Left renal pelvis (tissue), 4 donors: ENCODE measurements around the gene ZNF282. TPM values are rescaled to one million over a fixed set of nuclear protein-coding genes. Genes with fewer than 3 reads are reported as not detected.

Experiments used
- DNase-seq, 4 donors: peaks; one replicate each; pipeline ENCODE4 v3.0.0-alpha.2; 2013; ENCODE audit warnings: low read depth in 4 of 4, low spot score in 3 of 4
- polyA plus RNA-seq, 4 donors: library from polyadenylated mRNA; unstranded; fragments of 120-200 nt; gene quantifications; one replicate each; pipeline ENCODE4 v1.2.1, GENCODE V29; 2013; ENCODE audit not compliant: insufficient read length in 4 of 4

The ZNF282 gene
- polyA plus RNA-seq = 10 to 100 TPM; 24.2 to 31.5 (median 26.6) TPM

DNA sequence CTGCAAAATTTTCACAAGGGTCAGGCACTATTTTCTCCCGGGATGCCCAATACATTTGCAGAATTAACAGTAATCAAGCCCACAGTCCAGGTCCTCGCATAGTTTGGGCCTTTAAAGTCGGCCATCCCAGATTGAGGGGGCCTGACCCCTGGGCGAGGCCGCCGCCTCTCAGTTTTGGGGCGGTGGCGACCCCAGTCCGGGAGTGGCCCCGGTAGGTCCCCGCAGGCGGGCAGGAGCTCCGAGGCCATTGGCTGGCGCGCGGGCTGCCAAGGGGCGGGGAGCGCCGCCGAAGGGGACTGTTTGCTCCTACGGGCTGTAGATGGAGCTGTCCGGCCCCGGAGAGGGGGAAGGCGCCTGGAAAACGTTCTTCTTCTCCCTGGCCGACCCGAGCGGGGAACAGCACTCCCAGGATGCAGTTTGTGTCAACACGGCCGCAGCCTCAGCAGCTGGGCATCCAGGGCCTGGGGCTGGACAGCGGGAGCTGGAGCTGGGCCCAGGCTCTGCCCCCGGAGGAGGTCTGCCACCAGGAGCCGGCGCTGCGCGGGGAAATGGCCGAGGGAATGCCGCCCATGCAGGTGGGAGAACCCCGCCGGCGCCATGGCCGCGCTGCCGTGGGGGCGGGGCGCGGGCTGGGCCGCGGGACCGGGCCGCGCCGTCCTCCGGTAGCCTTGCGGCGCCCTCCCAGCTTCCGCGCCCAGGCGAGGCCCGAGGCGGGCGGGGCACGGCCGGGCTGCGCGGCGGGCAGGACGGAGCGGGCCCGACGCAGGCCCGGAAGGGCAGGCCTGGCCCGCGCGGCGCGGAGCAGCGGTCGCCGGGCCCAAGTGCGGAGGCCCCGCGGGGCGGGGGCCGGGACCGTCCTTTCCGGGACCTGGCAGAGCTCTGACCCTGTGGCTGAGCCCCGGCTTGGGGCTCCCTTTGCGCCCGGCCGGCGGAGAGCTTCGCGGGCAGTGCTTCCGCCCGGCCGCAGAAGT, at the start of gene ZNF282:
ZNF282 (plus strand) TSS at position 367 of the 971 bp plus-strand sequence; CDS start at position 411, 44 bp downstream.
- peak; percentile 69 to 83 (median 76) for DNase-seq

DNA sequence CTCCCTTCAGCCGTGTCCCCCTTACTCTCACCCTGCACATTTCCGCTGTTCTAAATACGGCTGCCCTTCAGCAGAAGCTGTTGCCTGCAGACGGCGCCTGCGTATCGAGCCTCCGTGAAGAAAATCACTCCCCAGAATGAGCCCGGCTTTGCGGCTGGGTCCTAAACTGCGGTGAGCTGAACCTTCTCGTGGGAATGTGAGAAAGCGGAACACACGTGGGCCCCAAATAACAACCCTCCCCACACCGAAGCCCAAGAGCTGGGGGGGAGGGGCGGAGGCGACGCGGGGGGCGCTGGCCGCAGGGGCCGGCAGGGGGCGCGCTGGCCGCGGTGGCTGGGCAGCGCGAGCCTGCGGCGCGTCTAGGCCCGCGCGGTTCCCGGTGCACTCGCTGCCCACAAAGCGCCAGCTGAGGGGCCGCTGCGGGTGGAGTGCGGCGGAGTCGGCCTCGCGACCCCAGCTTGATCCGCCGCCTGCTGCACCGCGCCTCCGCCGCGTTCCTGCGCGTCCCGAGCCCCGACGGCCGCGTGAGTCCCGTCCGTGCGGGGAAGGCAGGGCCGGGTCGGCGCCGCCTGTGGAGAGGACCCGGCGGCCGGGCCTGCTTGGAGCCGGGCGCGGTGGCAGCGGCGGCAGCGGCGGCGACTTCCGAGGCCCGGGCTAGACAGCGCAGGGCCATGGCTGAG, 48.1 kb upstream of the ZNF282 start, which contains the start of gene ZNF398:
ZNF398 (plus strand) TSS at position 382 of the 680 bp plus-strand sequence; CDS start at position 672, 290 bp downstream.
- DNase-seq = peak in 1 of 4 donors; percentile 72

DNA sequence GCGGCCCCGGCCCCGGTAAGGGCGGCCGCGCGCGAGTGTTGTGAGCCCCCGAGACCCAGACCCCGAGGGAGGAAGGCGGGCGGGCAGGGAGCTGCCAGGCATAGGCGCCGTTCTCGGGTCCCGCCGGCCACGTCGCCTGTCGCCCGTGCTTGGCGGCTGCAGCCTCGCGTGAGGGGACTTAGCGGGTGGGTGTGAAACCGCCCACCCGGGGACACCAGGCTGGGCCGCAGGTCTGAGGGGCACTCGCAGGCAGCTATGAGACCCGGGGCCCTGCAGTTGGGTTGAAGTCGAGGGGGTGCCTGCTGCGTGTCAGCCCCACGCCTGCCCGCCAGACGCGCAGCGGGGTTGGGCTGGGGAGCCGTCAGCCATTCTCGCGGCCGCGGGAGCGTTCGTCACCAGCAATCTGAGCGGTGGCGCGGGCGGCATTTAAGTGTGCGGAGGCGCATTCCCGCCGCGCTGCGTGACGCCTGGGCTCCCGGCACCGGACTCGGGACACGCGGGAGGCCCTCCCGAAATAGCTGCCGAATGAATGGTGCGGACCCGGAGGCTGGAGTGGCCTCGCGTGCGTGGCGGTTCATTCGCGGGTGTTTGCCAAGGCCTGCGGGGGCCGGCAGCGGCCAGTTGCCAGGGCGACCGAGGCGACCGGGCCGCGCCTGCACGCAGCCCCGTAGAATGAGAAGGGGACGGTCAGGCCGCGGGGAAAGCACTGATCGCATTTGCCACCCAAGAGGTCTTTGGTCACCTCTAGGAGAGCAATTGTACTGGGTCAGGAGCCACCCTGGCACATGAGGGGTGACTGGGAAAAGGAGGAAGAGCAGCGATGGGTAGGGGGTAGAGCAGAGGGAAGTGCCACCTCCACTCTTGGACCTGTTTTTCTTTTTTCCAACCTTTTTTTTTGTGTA, 47.3 kb upstream of the ZNF282 start:
- DNase-seq = no peak

DNA sequence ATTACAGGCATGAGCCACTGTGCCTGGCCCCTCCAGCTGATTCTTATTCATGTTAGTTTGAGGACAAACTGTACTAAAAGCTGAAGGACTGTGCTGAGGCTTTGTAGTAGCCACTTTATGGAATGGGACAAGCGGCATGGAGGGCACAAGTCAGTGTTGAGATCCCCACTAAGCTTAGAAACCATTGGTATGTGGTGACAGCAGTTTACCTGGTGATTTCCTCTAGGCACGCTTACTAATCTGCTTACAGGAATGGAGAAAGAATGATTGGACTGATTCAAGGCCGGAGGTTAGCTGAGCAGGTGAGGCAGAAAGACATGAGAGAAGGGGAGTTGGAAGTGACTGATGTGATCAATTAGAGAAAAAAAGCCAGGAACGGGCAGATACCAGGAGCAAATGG, 44.4 kb upstream of the ZNF282 start:
- DNase-seq = no peak

DNA sequence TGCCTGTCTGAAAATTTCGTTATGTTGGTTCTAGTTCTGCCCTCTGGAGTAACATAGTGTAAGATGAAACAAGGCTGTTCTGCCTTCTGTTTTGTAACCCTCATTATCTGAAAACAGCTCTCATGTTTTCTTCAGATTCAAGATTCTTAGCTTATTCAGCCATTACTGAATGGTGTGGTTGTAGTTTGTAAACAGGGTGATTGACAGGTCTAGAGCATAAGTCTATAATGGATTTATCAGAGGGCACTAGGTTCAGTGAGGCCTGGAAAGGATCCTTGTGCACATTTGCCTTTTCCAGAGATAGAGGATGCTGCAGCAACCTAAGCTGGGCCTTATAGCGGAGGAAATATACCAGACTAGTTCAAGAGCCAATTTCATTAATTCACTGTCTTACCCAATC, 42.0 kb upstream of the ZNF282 start:
- no peak for DNase-seq

DNA sequence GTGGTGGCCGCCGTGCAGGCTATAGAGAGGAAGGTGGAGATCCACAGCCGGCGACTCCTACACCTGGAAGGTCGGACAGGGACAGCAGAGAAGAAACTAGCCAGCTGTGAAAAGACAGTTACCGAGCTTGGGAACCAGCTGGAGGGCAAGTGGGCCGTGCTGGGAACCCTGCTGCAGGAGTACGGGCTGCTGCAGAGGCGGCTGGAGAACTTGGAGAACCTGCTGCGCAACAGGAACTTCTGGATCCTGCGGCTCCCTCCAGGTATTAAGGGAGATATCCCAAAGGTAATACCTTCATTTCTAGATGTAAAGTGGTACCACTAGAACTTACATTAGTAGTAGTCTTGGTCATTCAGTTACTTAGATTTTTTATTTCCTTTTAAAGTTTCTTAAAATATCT, 41.3 kb upstream of the ZNF282 start:
- DNase-seq = no peak

DNA sequence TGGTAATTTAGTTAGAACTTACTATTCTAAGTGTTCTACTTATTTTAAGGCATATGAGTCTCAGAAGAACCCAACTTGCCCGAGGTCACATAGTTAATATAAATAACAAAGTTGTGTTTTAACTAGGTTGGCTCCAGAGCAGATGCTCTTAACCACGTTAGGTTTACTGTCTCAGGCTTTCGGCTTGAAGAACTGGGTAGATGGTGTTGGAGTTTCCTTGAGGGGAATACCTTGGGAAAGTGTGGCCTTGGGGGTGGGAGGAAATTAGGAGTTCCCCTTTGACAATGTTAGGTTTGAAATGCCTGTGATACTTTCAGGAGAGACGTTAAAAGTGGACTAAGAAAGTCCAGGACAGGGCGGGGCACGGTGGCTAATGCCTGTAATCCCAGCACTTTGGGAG, 38.4 kb upstream of the ZNF282 start:
- DNase-seq = no peak

DNA sequence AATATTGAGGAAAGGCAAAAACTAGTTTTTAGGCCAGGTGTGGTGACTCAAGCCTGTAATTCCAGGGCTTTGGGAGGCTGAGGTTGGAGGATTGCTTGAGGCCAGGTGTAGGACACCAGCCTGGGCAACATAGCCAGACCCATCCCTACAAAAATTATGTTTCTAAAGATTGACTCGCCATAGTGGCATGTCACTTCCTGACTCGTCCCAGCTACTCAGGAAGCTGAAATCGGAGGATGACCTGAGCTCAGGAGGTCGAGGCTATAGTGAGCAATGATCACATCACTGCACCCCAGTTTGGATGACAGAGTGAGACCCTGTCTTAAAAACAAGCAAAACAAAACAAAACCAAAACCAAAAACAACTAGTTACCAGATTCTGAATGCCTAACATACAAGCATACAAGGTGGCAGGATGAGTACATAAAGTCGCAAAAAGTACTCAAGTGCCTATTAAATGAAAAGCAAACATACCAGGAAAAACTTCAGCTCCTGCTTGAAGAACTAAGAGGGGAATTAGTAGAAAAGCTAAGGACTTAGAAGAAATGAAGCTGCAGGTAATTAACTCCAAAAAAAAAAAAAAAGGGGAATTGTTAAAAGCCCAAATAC, 34.0 kb upstream of the ZNF282 start:
- no peak for DNase-seq

DNA sequence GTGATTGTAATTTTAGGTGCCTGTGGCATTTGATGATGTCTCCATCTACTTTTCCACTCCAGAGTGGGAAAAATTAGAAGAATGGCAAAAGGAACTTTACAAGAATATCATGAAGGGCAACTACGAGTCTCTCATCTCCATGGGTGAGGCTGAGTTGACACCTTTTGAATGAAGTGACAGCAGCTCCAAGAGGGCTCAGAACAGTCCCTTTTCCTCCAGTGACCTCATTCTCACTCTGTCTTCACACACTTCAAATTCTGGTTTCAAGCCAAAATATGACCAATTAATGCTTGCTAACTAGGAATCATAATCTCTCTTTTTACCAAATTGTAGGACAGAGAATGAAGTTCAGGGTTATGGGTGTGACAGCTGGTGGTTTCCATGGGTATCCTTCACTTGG, 29.2 kb upstream of the ZNF282 start:
- no peak for DNase-seq

DNA sequence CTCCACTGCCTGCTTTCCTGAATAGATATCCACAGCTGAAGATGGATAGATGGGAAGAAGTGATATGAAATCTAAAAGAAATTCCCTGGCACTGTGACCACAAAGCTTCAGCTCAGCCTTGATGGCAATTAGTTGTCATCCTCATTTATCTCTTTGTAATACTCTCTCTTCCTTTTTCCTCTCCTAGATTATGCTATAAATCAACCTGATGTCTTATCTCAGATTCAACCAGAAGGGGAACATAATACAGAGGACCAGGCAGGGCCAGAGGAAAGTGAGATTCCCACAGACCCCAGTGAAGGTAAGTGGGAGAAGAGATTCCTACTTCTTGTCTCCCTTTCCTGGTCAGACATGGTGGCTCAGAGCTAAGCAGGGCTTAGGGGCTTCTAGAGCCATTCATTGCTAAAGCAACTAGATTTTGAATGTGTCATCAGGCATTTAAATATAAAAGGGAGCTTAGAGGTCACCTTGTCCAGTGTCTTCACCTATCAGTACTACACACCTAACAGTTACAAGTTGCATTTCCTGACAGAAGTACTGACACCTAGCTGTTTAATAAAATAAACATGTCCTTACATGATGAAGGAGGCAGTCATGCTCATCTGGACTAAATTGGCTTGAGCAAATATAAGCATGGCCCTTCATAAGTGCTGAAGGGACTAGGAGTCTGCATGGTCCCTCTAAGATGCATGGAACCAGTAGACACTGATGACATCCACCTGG, 28.6 kb upstream of the ZNF282 start:
- no peak for DNase-seq

DNA sequence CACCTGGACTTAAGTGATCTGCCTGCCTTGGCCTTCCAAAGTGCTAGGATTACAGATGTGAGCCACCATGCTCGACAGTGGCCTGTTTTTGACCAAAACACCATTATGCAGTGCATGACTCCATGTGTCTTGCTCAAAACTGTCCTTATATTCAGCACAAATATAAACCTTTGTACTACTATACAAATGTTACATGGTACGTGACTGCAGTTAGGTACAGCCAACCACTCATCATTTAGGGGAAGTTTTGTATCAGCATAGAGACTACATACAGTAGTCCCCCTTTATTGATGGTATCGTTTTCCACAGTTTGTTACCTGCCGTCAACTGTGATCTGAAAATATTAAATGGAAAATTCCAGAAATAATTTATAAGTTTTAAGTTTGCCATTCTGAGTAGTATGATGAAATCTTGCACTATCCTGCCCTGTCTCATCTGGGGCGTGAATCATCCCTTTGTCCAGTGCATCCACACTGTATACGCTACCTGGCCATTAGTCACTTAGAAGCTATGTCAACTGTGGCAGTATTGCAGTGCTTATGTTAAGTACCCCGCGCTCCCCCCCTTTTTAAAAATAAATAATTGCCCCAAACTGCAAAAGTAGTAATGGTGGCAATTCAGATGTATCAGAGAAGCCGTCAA, 23.3 kb upstream of the ZNF282 start:
- no peak for DNase-seq

DNA sequence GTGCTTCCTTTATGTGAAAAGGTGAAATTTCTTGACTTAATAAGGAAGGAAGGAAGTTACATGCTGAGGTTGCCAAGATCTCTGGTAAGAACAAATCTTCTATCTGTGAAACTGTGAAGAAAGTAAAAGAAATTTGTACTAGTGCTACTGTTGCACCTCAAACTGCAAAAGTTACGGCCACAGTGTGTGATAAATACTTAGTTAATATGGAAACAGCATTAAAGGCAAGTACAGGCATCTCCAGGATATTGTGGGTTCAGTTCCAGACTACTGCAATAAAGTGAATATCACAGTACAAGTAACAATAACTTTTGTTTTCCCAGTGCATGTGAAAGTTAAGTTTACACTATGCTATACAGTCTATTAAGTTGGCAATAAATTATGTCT, 22.8 kb upstream of the ZNF282 start:
- DNase-seq = no peak

DNA sequence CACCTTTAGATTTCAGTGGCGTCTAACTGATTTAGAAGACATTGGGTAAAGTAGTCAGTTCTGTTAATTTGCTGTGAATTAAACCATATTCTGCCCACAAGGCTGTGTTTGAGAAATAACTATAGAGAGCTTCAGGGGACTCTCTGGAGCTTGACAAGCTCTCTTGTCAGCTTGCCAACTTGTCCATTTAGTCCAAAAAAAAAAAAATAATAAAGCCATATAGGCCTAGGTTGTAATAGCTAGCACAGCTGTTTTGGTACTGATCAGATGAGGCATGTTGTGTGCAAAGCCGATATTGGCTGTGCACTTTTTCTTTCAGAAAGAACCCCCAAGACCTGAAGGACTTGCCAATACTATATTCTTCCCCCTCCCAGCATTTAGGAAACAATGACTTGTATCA, 20.2 kb upstream of the ZNF282 start:
- DNase-seq = no peak

DNA sequence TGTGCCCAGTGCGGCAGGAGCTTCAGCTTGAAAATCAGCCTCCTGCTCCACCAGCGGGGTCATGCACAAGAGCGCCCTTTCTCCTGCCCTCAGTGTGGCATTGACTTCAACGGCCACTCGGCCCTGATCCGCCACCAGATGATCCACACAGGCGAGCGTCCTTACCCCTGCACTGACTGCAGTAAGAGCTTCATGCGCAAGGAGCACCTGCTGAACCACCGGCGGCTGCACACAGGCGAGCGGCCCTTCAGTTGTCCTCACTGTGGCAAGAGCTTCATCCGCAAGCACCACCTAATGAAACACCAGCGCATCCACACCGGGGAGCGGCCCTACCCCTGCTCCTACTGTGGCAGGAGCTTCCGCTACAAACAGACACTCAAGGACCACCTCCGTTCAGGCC, 16.1 kb upstream of the ZNF282 start:
- no peak for DNase-seq

DNA sequence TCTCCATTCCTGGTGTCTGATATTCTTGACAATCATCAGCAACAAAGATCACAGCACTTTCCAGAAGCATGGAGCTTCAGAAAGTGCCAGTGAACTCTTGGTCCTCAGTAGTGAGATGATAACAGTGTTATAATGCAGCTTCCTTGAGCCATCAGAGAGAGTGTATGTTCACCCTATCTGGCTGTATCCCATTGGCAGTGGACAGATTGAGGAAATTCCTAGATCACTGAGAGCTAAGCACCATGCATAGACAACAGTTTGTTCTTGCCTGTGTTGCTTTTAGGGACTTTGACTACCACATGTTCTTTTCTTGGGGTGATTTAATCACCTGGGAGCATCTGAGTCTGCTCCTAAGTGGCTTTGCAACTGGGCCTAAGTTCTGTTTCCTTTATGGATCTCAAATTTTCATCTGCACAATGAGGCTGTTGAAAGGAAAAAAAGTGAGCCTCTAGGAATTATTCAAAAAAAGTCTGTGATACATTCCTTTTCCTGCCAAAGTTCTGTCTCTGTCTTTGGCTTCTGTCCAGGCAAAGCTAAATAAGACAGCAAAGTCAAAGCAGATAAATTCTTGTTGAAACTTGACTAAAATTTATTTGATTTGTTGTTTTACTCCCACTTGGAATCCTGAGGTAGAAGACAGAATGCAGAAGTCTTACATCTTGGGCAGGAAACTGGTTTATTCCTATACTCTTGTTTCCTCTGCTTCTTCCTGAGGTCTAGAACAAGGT, 14.5 kb upstream of the ZNF282 start:
- DNase-seq = no peak

DNA sequence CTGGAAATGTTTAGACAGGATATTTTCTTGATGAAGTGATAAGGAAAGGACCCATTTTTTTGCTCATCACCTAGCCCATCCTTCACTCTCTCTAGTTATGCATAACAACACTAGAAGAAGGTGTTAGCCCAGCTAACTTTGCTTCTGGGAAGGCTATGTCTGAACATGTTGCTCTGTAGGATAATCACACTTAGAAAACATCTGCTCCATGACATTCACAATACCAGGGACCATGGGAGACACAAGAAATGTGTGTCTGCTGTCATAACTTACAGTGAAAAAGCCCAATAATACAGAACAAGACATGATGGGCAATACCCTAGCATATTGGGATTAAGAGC, 13.9 kb upstream of the ZNF282 start:
- DNase-seq = no peak

DNA sequence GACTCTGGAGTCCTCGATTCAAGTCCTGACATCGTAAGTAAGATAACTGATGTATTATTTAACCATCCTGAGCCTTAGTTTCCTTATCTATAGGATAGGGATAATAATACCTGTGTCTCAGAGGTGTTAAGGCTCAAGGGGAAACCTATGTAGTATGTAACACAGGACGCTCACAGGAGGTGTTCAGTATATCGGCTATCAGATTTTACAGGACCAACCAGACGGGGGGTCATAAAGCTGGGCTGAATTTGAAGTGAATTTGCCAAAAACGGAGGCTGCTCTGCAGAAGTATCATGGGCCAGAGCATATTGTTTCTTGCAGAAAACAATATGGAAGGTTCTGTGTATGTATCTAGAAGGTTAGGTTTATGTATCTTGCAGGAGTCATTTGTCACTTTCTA, 11.1 kb upstream of the ZNF282 start:
- no peak for DNase-seq

DNA sequence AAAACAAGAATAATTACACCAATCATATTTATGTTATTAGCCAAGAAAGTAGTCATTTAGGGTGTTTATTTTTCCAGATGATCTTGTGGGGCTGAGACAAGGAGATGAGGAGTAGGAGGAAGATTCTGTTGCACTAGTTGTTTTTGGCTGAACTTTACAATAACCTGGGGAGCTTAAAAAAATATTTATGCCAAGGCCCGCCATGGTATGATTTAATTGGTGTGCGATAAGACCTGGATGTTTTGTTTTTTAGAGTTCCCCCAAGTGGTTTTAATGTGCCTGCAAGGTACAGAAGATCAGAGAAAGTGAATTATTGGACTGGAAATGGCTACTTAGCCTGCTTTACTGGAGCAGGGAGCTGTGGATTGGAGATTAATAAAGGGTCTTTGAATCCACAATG, 7.1 kb upstream of the ZNF282 start:
- no peak for DNase-seq
